ENCODE results near the gene CEP135.

GRCh38 chr4:55904576-55904975, 44.2 kb upstream of the CEP135 start:
- TF ChIP-seq CTCF (IDR thresholded peaks at IDR 0.05) (no peak), POLR2A (IDR thresholded peaks at IDR 0.05) (no peak)

Measured in Peyer's patch (tissue), 4 donors.